H9 (cell line): Measurements from ENCODE around the gene RUVBL1. TPM values are rescaled to one million over a fixed set of nuclear protein-coding genes. Genes with fewer than 3 reads are reported as not detected.

ENCODE experiments used
- DNase-seq: peaks from one replicate; pipeline ENCODE4 v3.0.0-alpha.2; 2017
- H2AFZ ChIP-seq: one replicate; pipeline ENCODE4 v1.6.1; 2013; ENCODE audit warnings: mild to moderate bottlenecking, low read length, control low read depth, moderate library complexity
- H2AK5ac ChIP-seq: 2 replicates; pipeline ENCODE4 v1.6.1; 2013; ENCODE audit warnings: low read length, control low read depth, mixed read lengths; ENCODE audit not compliant: insufficient read length
- H2BK120ac ChIP-seq: one replicate; pipeline ENCODE4 v1.6.1; 2013; ENCODE audit warnings: low read depth, mild to moderate bottlenecking, low read length, control low read depth, inconsistent platforms; ENCODE audit not compliant: poor library complexity, severe bottlenecking
- H2BK12ac ChIP-seq: 2 replicates; pipeline ENCODE4 v1.6.1; 2013; ENCODE audit warnings: low read length, control low read depth, mixed read lengths, low read depth; ENCODE audit not compliant: insufficient read length
- H2BK15ac ChIP-seq: 2 replicates; pipeline ENCODE4 v1.6.1; 2013; ENCODE audit warnings: low read depth, low read length, control low read depth
- H2BK20ac ChIP-seq: one replicate; pipeline ENCODE4 v1.6.1; 2013; ENCODE audit warnings: low read depth, mild to moderate bottlenecking, low read length, control low read depth, inconsistent platforms; ENCODE audit not compliant: poor library complexity, severe bottlenecking
- H2BK5ac ChIP-seq: 2 replicates; pipeline ENCODE4 v1.6.1; 2013; ENCODE audit warnings: low read length, control low read depth, mixed read lengths; ENCODE audit not compliant: insufficient read length
- H3K14ac ChIP-seq: 2 replicates; pipeline ENCODE4 v1.6.1; 2013; ENCODE audit warnings: low read length, control low read depth; ENCODE audit not compliant: insufficient read depth
- H3K18ac ChIP-seq: 2 replicates; pipeline ENCODE4 v1.6.1; 2013; ENCODE audit warnings: low read depth, mild to moderate bottlenecking, mixed read lengths, low read length, control low read depth; ENCODE audit not compliant: insufficient read length
- H3K23ac ChIP-seq: 2 replicates; pipeline ENCODE4 v1.6.1; 2013; ENCODE audit warnings: low read length, control low read depth, mixed read lengths, low read depth; ENCODE audit not compliant: insufficient read length
- H3K23me2 ChIP-seq: 2 replicates; pipeline ENCODE4 v1.6.1; 2013; ENCODE audit warnings: low read depth, mild to moderate bottlenecking, mixed read lengths, low read length, control low read depth; ENCODE audit not compliant: insufficient read length, poor library complexity, severe bottlenecking
- H3K27ac ChIP-seq: 2 replicates; pipeline ENCODE4 v1.5.1; 2013; ENCODE audit warnings: low read length, control low read depth, mixed read lengths, low read depth; ENCODE audit not compliant: insufficient read length
- H3K27me3 ChIP-seq: 2 replicates; pipeline ENCODE4 v1.6.1; 2013; ENCODE audit warnings: low read length, control low read depth, inconsistent platforms; ENCODE audit not compliant: insufficient read depth
- H3K4ac ChIP-seq: 2 replicates; pipeline ENCODE4 v1.6.1; 2013; ENCODE audit warnings: low read depth, mild to moderate bottlenecking, control low read depth, inconsistent platforms, low read length, moderate library complexity
- H3K4me1 ChIP-seq: 2 replicates; pipeline ENCODE4 v1.6.1; 2013; ENCODE audit warnings: low read length, control low read depth, inconsistent platforms; ENCODE audit not compliant: insufficient read depth
- H3K4me2 ChIP-seq: 2 replicates; pipeline ENCODE4 v1.6.1; 2013; ENCODE audit warnings: low read length, control low read depth, mixed read lengths; ENCODE audit not compliant: insufficient read length, insufficient read depth
- H3K56ac ChIP-seq: 2 replicates; pipeline ENCODE4 v1.6.1; 2013; ENCODE audit warnings: low read depth, mild to moderate bottlenecking, mixed read lengths, low read length, control low read depth; ENCODE audit not compliant: insufficient read length
- H3K79me1 ChIP-seq: 2 replicates; pipeline ENCODE4 v1.6.1; 2013; ENCODE audit warnings: low read depth, mild to moderate bottlenecking, moderate library complexity, low read length, control low read depth, inconsistent platforms; ENCODE audit not compliant: insufficient read depth, poor library complexity, severe bottlenecking
- H3K79me2 ChIP-seq: 2 replicates; pipeline ENCODE4 v1.6.1; 2013; ENCODE audit warnings: low read length, control low read depth, inconsistent platforms; ENCODE audit not compliant: insufficient read depth
- H3K9ac ChIP-seq: 2 replicates; pipeline ENCODE4 v1.6.1; 2013; ENCODE audit warnings: low read length, control low read depth, mixed read lengths; ENCODE audit not compliant: insufficient read length; ENCODE audit errors: extremely low read depth
- H3K9me3 ChIP-seq: one replicate; pipeline ENCODE4 v1.6.1; 2013; ENCODE audit warnings: low read depth, low read length, inconsistent platforms; ENCODE audit not compliant: control insufficient read depth
- H3T11ph ChIP-seq: one replicate; pipeline ENCODE4 v1.6.1; 2013; ENCODE audit warnings: mild to moderate bottlenecking, low read length, control low read depth, inconsistent platforms
- H4K20me1 ChIP-seq: one replicate; pipeline ENCODE4 v1.6.1; 2013; ENCODE audit not compliant: control insufficient read depth, insufficient read length, insufficient read depth
- H4K5ac ChIP-seq: 2 replicates; pipeline ENCODE4 v1.6.1; 2013; ENCODE audit warnings: low read depth, mild to moderate bottlenecking, mixed read lengths, low read length, control low read depth; ENCODE audit not compliant: insufficient read length
- H4K8ac ChIP-seq: replicated peaks from 2 replicates; pipeline ENCODE4 v1.6.1; 2013; ENCODE audit warnings: low read length, control low read depth, mixed read lengths, low read depth; ENCODE audit not compliant: insufficient read length
- H4K91ac ChIP-seq: 2 replicates; pipeline ENCODE4 v1.6.1; 2013; ENCODE audit warnings: low read depth, mild to moderate bottlenecking, moderate library complexity, mixed read lengths, low read length, control low read depth; ENCODE audit not compliant: insufficient read length
- H3K27ac Mint-ChIP-seq, 3 experiments: 2 replicates in 2 of 3; 3 replicates in 1 of 3; pipeline ENCODE4 v1.8.0; 2020 to 2021; ENCODE audit warnings: mixed read lengths in 3 of 3, mild to moderate bottlenecking in 1 of 3, moderate library complexity in 1 of 3
- H3K27me3 Mint-ChIP-seq: 2 replicates; pipeline ENCODE4 v1.8.0; 2021; ENCODE audit warnings: low read depth, mild to moderate bottlenecking, moderate library complexity, mixed read lengths
- H3K36me3 Mint-ChIP-seq, 3 experiments: 2 replicates in 2 of 3; 3 replicates in 1 of 3; pipeline ENCODE4 v1.8.0; 2020 to 2021; ENCODE audit warnings: low read depth in 3 of 3, mixed read lengths in 3 of 3; ENCODE audit not compliant: insufficient read depth in 1 of 3
- H3K4me1 Mint-ChIP-seq, 2 experiments: 2 replicates each; pipeline ENCODE4 v1.8.0; 2020; ENCODE audit warnings: mixed read lengths in 2 of 2
- H3K4me3 Mint-ChIP-seq, 2 experiments: 2 replicates in 1 of 2; 3 replicates in 1 of 2; pipeline ENCODE4 v1.8.0; 2020 to 2021; ENCODE audit warnings: mild to moderate bottlenecking in 2 of 2, mixed read lengths in 2 of 2, moderate library complexity in 1 of 2
- H3K9me3 Mint-ChIP-seq, 2 experiments: 2 replicates in 1 of 2; 3 replicates in 1 of 2; pipeline ENCODE4 v1.8.0; 2020; ENCODE audit warnings: mild to moderate bottlenecking in 2 of 2, mixed read lengths in 2 of 2, moderate library complexity in 1 of 2
- WGBS: extraction: QIAGEN DNeasy Blood & Tissue Kit; methylation state at CpG from one replicate; pipeline ENCODE4 v1.1.7; 2013; ENCODE audit warnings: missing lambda C conversion rate, low lambda C conversion rate, mixed read lengths; ENCODE audit not compliant: insufficient read length; ENCODE audit errors: extremely low coverage; 5-methylcytosine and 5-hydroxymethylcytosine counted together
- total RNA-seq: library from RNA; stranded (reverse); gene quantifications from 2 replicates; pipeline ENCODE4 v1.2.1, GENCODE V29; 2021
- TF ChIP-seq, protein P1 (sequence below): fragments of 200-600 bp; sonication (generic); conservative IDR thresholded peaks from 3 replicates; pipeline ENCODE4 v1.8.0; 2021; ENCODE audit warnings: antibody characterized with exemption, mild to moderate bottlenecking

The RUVBL1 gene
- total RNA-seq, 1 experiment from 2014 or later, result 99.6 TPM

DNA sequence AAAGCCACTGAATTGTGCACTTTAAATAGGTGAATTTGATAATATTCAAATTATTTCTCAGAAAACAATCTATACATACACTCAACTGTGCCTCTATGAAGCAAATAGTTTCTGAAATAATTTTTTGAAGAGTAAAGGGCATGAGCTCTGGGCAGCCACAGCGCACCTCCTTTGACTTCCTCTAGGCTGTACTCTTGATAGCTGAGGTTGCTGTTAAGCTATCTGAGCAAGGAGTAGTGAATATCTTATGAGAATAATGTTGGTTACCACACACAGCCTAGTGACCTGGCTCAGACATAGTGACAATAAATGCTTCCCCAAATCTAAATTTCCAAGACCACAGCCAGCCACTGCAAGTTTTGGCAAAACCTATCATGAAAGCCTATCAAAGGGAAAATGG is 83.0 kb downstream of the RUVBL1 start:
- no CpG with 5 or more reads among the region's 1 CpG for WGBS
- no peak overlapping the region for H3K27ac Mint-ChIP-seq

More for the DNA sequence above, 83.0 kb downstream of the RUVBL1 start:
- no peak overlapping the region for H4K91ac ChIP-seq
- no peak overlapping the region for H4K8ac ChIP-seq
- H4K20me1 ChIP-seq, result no peaks in the 10 kb centered on the region
- Mint-ChIP-seq H3K27me3 (peaks cover 35% of the 10 kb centered on the region), H3K36me3 (no peaks in the 10 kb centered on the region), H3K4me1 (no peaks in the 10 kb centered on the region), H3K4me3 (no peak overlapping the region), H3K9me3 (no peaks in the 10 kb centered on the region)
- TF ChIP-seq, protein P1, sequence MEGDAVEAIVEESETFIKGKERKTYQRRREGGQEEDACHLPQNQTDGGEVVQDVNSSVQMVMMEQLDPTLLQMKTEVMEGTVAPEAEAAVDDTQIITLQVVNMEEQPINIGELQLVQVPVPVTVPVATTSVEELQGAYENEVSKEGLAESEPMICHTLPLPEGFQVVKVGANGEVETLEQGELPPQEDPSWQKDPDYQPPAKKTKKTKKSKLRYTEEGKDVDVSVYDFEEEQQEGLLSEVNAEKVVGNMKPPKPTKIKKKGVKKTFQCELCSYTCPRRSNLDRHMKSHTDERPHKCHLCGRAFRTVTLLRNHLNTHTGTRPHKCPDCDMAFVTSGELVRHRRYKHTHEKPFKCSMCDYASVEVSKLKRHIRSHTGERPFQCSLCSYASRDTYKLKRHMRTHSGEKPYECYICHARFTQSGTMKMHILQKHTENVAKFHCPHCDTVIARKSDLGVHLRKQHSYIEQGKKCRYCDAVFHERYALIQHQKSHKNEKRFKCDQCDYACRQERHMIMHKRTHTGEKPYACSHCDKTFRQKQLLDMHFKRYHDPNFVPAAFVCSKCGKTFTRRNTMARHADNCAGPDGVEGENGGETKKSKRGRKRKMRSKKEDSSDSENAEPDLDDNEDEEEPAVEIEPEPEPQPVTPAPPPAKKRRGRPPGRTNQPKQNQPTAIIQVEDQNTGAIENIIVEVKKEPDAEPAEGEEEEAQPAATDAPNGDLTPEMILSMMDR, result no peak
- H3K27ac ChIP-seq, result no peak overlapping the region
- no peak overlapping the region for H3T11ph ChIP-seq
- H2BK120ac ChIP-seq, result no peak overlapping the region
- no peaks in the 10 kb centered on the region for H3K4me1 ChIP-seq
- H3K4me2 ChIP-seq, result no peak overlapping the region
- no peak overlapping the region for H2BK15ac ChIP-seq
- no peaks in the 10 kb centered on the region for H3K79me2 ChIP-seq
- H2BK5ac ChIP-seq, result no peak overlapping the region
- H3K9ac ChIP-seq, result no peak overlapping the region
- H2AK5ac ChIP-seq, result no peak overlapping the region
- H2AFZ ChIP-seq, result no peak overlapping the region
- no peak for DNase-seq
- H3K27me3 ChIP-seq, result no peaks in the 10 kb centered on the region
- H3K56ac ChIP-seq, result no peak overlapping the region
- no peak overlapping the region for H3K23ac ChIP-seq
- H3K14ac ChIP-seq, result no peak overlapping the region
- no peak overlapping the region for H3K18ac ChIP-seq
- no peaks in the 10 kb centered on the region for H3K23me2 ChIP-seq
- no peaks in the 10 kb centered on the region for H3K79me1 ChIP-seq
- H2BK12ac ChIP-seq, result no peak overlapping the region
- H4K5ac ChIP-seq, result no peak overlapping the region
- no peak overlapping the region for H3K4ac ChIP-seq
- H3K9me3 ChIP-seq, result no peaks in the 10 kb centered on the region
- no peak overlapping the region for H2BK20ac ChIP-seq
